Omental fat pad (tissue), 4 donors: ENCODE data around the gene BCL11B. TPM values are rescaled to one million over a fixed set of nuclear protein-coding genes. Genes with fewer than 3 reads are reported as not detected.

Source experiments
- ATAC-seq: fragments of 150-250 bp; one replicate; pipeline ENCODE4 v1.9.1; 2016; ENCODE audit warnings: mild to moderate bottlenecking, moderate library complexity; ENCODE audit not compliant: low FRiP score
- DNase-seq: peaks from one replicate; pipeline ENCODE4 v3.0.0-alpha.2; 2019; ENCODE audit warnings: low spot score
- CTCF ChIP-seq, 3 donors: fragments of 450-650 bp; IDR thresholded peaks; one replicate each; pipeline ENCODE4 v1.5.1; 2016 to 2017; ENCODE audit warnings: antibody characterized with exemption in 3 of 3, mild to moderate bottlenecking in 3 of 3, moderate library complexity in 2 of 3
- total RNA-seq, 4 donors: library from RNA; depleted of rRNA; stranded (reverse); fragments of >200 nt; gene quantifications; one replicate each; pipeline ENCODE4 v1.1.0, GENCODE V29; 2016

The BCL11B gene
- total RNA-seq, 4 donors from 2014 or later = 0.56 to 2.0 (median 0.77) TPM

- TF ChIP-seq CTCF (IDR thresholded peaks at IDR 0.05) = no peak
- ATAC-seq = no peak
- DNase-seq = no peak
Observed at GRCh38 chr14:99198746-99199502, 73.1 kb downstream of the BCL11B start.

- DNase-seq (no peak), ATAC-seq (no peak)
- no peak for TF ChIP-seq CTCF (IDR thresholded peaks at IDR 0.05)
Observed at GRCh38 chr14:99196310-99196650, 75.7 kb downstream of the BCL11B start.

- no peak for TF ChIP-seq CTCF (IDR thresholded peaks at IDR 0.05)
- DNase-seq = no peak
- ATAC-seq = no peak
Observed at GRCh38 chr14:99195602-99196309, 76.2 kb downstream of the BCL11B start.

GRCh38 chr14:99194736-99195135 is 77.3 kb downstream of the BCL11B start:
- DNase-seq (no peak), ATAC-seq (no peak)
- TF ChIP-seq CTCF (IDR thresholded peaks at IDR 0.05) = no peak

GRCh38 chr14:99194136-99194535 is 77.9 kb downstream of the BCL11B start:
- ATAC-seq (no peak), DNase-seq (no peak)
- TF ChIP-seq CTCF (IDR thresholded peaks at IDR 0.05) = no peak

- no peak for TF ChIP-seq CTCF (IDR thresholded peaks at IDR 0.05)
- no peak for ATAC-seq
- no peak for DNase-seq
Observed at GRCh38 chr14:99192830-99193229, 79.2 kb downstream of the BCL11B start.
